Uterus (tissue), 2 donors: ENCODE data around the gene ASB2.

Source experiments
- POLR2A ChIP-seq, 2 donors: fragments of 450-650 bp; IDR thresholded peaks; one replicate each; pipeline ENCODE4 v1.6.1; 2016; ENCODE audit warnings: antibody characterized with exemption in 2 of 2, mild to moderate bottlenecking in 1 of 2, moderate library complexity in 1 of 2
- TF ChIP-seq, protein P1 (sequence below), 4 experiments: fragments of 200-600 bp in 2 of 4; fragments of 450-650 bp in 2 of 4; sonication (generic) in 2 of 4; IDR thresholded peaks; one replicate each; pipeline ENCODE4 v1.5.1; 2016 to 2019; ENCODE audit warnings: antibody characterized with exemption in 4 of 4, mild to moderate bottlenecking in 2 of 4, moderate library complexity in 1 of 4

GRCh38 chr14:93912782-93913181, 63.6 kb downstream of the ASB2 start:
- TF ChIP-seq, protein P1, sequence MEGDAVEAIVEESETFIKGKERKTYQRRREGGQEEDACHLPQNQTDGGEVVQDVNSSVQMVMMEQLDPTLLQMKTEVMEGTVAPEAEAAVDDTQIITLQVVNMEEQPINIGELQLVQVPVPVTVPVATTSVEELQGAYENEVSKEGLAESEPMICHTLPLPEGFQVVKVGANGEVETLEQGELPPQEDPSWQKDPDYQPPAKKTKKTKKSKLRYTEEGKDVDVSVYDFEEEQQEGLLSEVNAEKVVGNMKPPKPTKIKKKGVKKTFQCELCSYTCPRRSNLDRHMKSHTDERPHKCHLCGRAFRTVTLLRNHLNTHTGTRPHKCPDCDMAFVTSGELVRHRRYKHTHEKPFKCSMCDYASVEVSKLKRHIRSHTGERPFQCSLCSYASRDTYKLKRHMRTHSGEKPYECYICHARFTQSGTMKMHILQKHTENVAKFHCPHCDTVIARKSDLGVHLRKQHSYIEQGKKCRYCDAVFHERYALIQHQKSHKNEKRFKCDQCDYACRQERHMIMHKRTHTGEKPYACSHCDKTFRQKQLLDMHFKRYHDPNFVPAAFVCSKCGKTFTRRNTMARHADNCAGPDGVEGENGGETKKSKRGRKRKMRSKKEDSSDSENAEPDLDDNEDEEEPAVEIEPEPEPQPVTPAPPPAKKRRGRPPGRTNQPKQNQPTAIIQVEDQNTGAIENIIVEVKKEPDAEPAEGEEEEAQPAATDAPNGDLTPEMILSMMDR (IDR thresholded peaks at IDR 0.05) = no peak
- TF ChIP-seq POLR2A (IDR thresholded peaks at IDR 0.05) = no peak
